ENCODE results near the gene IFI16. TPM values are rescaled to one million over a fixed set of nuclear protein-coding genes. Genes with fewer than 3 reads are reported as not detected.
A peak's percentile ranks its signal among the peaks of the same experiment; 100 is the strongest.
"Not testable (repeated sequence)": the region's sequence is repeated elsewhere in the genome, so short reads cannot be mapped to it uniquely, and the experiment has no call there.

IFI16 gene
- total RNA-seq, 1 donor from 2014 or later: 34.0 TPM

- no peak for TF ChIP-seq CTCF (IDR thresholded peaks at IDR 0.05; ENCODE audit: insufficient read depth, low read length, severe bottlenecking)
- Histone ChIP-seq H3K4me3 (ENCODE audit: low read depth, low read length) (no peak overlapping the region), H3K27me3 (ENCODE audit: control insufficient read depth, insufficient read depth, low read length) (no peaks in the 10 kb centered on the region), H3K36me3 (ENCODE audit: control insufficient read depth, insufficient read depth, low read length) (no peaks in the 10 kb centered on the region)
- FAIRE-seq (no peak), DNase-seq (ENCODE audit: low read depth) (no peak)
Measured at GRCh38 chr1:159008744-159009188, 941 bp upstream of the IFI16 start.

GRCh38 chr1:159009287-159009686 lies 420 bp upstream of the IFI16 start:
- peak overlapping the region; percentile 64 for H3K4me3 ChIP-seq (ENCODE audit: low read depth, low read length)
- no peak for TF ChIP-seq CTCF (IDR thresholded peaks at IDR 0.05; ENCODE audit: insufficient read depth, low read length, severe bottlenecking)
- H3K27me3 ChIP-seq (ENCODE audit: control insufficient read depth, insufficient read depth, low read length): no peaks in the 10 kb centered on the region
- DNase-seq (ENCODE audit: low read depth) (no peak), FAIRE-seq (no peak)
- H3K36me3 ChIP-seq (ENCODE audit: control insufficient read depth, insufficient read depth, low read length): peaks cover 2% of the 10 kb centered on the region

GRCh38 chr1:159010391-159010790 lies 684 bp downstream of the IFI16 start:
- peaks cover 3% of the 10 kb centered on the region for H3K36me3 ChIP-seq (ENCODE audit: control insufficient read depth, insufficient read depth, low read length)
- H3K27me3 ChIP-seq (ENCODE audit: control insufficient read depth, insufficient read depth, low read length): no peaks in the 10 kb centered on the region
- DNase-seq (ENCODE audit: low read depth) (no peak), FAIRE-seq (no peak)
- TF ChIP-seq CTCF (IDR thresholded peaks at IDR 0.05; ENCODE audit: insufficient read depth, low read length, severe bottlenecking): no peak
- peak overlapping the region; percentile 64 for H3K4me3 ChIP-seq (ENCODE audit: low read depth, low read length)

- not testable (repeated sequence) for FAIRE-seq; DNase-seq (ENCODE audit: low read depth)
Measured at GRCh38 chr1:159011001-159011400, 1.3 kb downstream of the IFI16 start.

GRCh38 chr1:159011751-159012150 lies 2.0 kb downstream of the IFI16 start:
- H3K4me3 ChIP-seq (ENCODE audit: low read depth, low read length): peak overlapping the region; percentile 64
- H3K36me3 ChIP-seq (ENCODE audit: control insufficient read depth, insufficient read depth, low read length): peaks cover 11% of the 10 kb centered on the region
- no peak for TF ChIP-seq CTCF (IDR thresholded peaks at IDR 0.05; ENCODE audit: insufficient read depth, low read length, severe bottlenecking)
- DNase-seq (ENCODE audit: low read depth) (no peak), FAIRE-seq (no peak)
- H3K27me3 ChIP-seq (ENCODE audit: control insufficient read depth, insufficient read depth, low read length): no peaks in the 10 kb centered on the region

More at GRCh38 chr1:159011001-159011400, 1.3 kb downstream of the IFI16 start:
- H3K4me3 ChIP-seq (ENCODE audit: low read depth, low read length): peak overlapping the region; percentile 64
- not testable (repeated sequence) for H3K36me3 ChIP-seq (ENCODE audit: control insufficient read depth, insufficient read depth, low read length); H3K27me3 ChIP-seq (ENCODE audit: control insufficient read depth, insufficient read depth, low read length)

- DNase-seq (ENCODE audit: low read depth) (peak; percentile 50), FAIRE-seq (no peak)
- TF ChIP-seq CTCF (IDR thresholded peaks at IDR 0.05; ENCODE audit: insufficient read depth, low read length, severe bottlenecking): no peak
- Histone ChIP-seq H3K36me3 (ENCODE audit: control insufficient read depth, insufficient read depth, low read length) (peaks cover 16% of the 10 kb centered on the region), H3K4me3 (ENCODE audit: low read depth, low read length) (peak overlapping the region; percentile 64), H3K27me3 (ENCODE audit: control insufficient read depth, insufficient read depth, low read length) (no peaks in the 10 kb centered on the region)
Measured at GRCh38 chr1:159012495-159012894, 2.8 kb downstream of the IFI16 start.

Measured in bronchial epithelial cell (primary cell).